H1 (cell line): Measurements from ENCODE around the gene HNRNPK. TPM values are rescaled to one million over a fixed set of nuclear protein-coding genes. Genes with fewer than 3 reads are reported as not detected.
A peak's percentile ranks its signal among the peaks of the same experiment; 100 is the strongest.

Experiments
- CTCF ChIA-PET: fragments of 300-600 bp; sonication (Branson Sonifier 250); formaldehyde crosslinking; loops from one replicate; lab custom pipeline; 2021; ENCODE audit not compliant: partially characterized antibody; lab: Charles Lee
- POLR2A ChIA-PET: fragments of 300-600 bp; sonication (Branson Sonifier 250); formaldehyde crosslinking; loops from one replicate; lab custom pipeline; 2021; ENCODE audit warnings: inconsistent platforms; ENCODE audit not compliant: partially characterized antibody; lab: Charles Lee
- DNase-seq, 2 experiments: peaks; one replicate each; pipeline versions ENCODE4 v3.0.0 to v3.0.0-alpha.2; 2010 to 2022; ENCODE audit warnings: low spot score in 2 of 2, low read depth in 1 of 2, mixed read lengths in 1 of 2
- FAIRE-seq: peaks from 2 replicates; lab custom pipeline; 2011; peaks lifted over from hg19 to GRCh38; lab: Jason Lieb, UNC
- H2AFZ ChIP-seq: 2 replicates; pipeline ENCODE4 v1.8.1; 2012; ENCODE audit warnings: low read length, inconsistent platforms
- H2AK5ac ChIP-seq: 2 replicates; pipeline ENCODE4 v1.6.1; 2013; ENCODE audit warnings: low read depth, low read length
- H2BK120ac ChIP-seq: replicated peaks from 2 replicates; pipeline ENCODE3; 2013; ENCODE audit warnings: low read depth, low read length, inconsistent platforms
- H2BK12ac ChIP-seq: 2 replicates; pipeline ENCODE4 v1.6.1; 2013; ENCODE audit warnings: low read depth, low read length
- H2BK15ac ChIP-seq: 2 replicates; pipeline ENCODE4 v1.6.1; 2013; ENCODE audit warnings: low read length
- H2BK20ac ChIP-seq: 2 replicates; pipeline ENCODE4 v1.6.1; 2013; ENCODE audit warnings: low read length
- H2BK5ac ChIP-seq: 2 replicates; pipeline ENCODE4 v1.6.1; 2013; ENCODE audit warnings: low read depth, low read length
- H3K14ac ChIP-seq: 2 replicates; pipeline ENCODE4 v1.6.1; 2013; ENCODE audit warnings: inconsistent platforms; ENCODE audit not compliant: insufficient read length
- H3K18ac ChIP-seq: 2 replicates; pipeline ENCODE4 v1.6.1; 2013; ENCODE audit warnings: low read length; ENCODE audit errors: extremely low read depth
- H3K23ac ChIP-seq: 2 replicates; pipeline ENCODE4 v1.6.1; 2013; ENCODE audit warnings: inconsistent platforms; ENCODE audit not compliant: insufficient read length
- H3K23me2 ChIP-seq: 2 replicates; pipeline ENCODE4 v1.6.1; 2013; ENCODE audit warnings: low read depth, low read length
- H3K27ac ChIP-seq: 2 replicates; pipeline ENCODE4 v1.6.1; 2011; ENCODE audit warnings: low read depth, low read length, inconsistent platforms
- H3K27me3 ChIP-seq, 4 experiments: replicated peaks in 1 of 4; 1 replicate in 1 of 4; 2 replicates in 3 of 4; pipeline versions ENCODE4 v1.6.1 to v1.8.1; 2011 to 2013; ENCODE audit warnings: low read length in 3 of 4, mild to moderate bottlenecking in 3 of 4, inconsistent platforms in 2 of 4, mixed read lengths in 2 of 4, moderate library complexity in 1 of 4; ENCODE audit not compliant: control insufficient read depth in 3 of 4, insufficient read depth in 3 of 4; ENCODE audit errors: extremely low read depth in 1 of 4
- H3K36me3 ChIP-seq, 4 experiments: 2 replicates each; pipeline versions ENCODE4 v1.6.1 to v1.8.1; 2011 to 2013; ENCODE audit warnings: mild to moderate bottlenecking in 4 of 4, low read length in 3 of 4, moderate library complexity in 2 of 4, control low read depth in 1 of 4, inconsistent platforms in 1 of 4; ENCODE audit not compliant: insufficient read depth in 4 of 4, control insufficient read depth in 2 of 4
- H3K4ac ChIP-seq: replicated peaks from 2 replicates; pipeline ENCODE3; 2013; ENCODE audit warnings: low read length, low read depth, mixed read lengths, inconsistent platforms; ENCODE audit not compliant: insufficient read length
- H3K4me1 ChIP-seq, 4 experiments: replicated peaks in 1 of 4; 1 replicate in 1 of 4; 2 replicates in 3 of 4; pipeline versions ENCODE4 v1.6.1 to v1.8.1; 2011 to 2013; ENCODE audit warnings: low read length in 3 of 4, inconsistent platforms in 2 of 4, mixed read lengths in 1 of 4; ENCODE audit not compliant: insufficient read depth in 4 of 4, control insufficient read depth in 3 of 4
- H3K4me2 ChIP-seq, 2 experiments: 2 replicates each; pipeline versions ENCODE4 v1.6.1 to v1.8.1; 2011 to 2013; ENCODE audit warnings: low read depth in 2 of 2, low read length in 2 of 2, control low read depth in 1 of 2, inconsistent platforms in 1 of 2, mild to moderate bottlenecking in 1 of 2; ENCODE audit not compliant: insufficient read depth in 1 of 2
- H3K4me3 ChIP-seq, 4 experiments: fragments of 200-600, 300-600 bp in 1 of 4; sonication (generic), shearing (Covaris generic), sonication (Bioruptor Twin) in 1 of 4; 2 replicates each; pipeline versions ENCODE4 v1.5.1 to v1.8.1; 2011 to 2016; ENCODE audit warnings: low read length in 4 of 4, low read depth in 3 of 4, control low read depth in 2 of 4, inconsistent platforms in 2 of 4, mild to moderate bottlenecking in 2 of 4, mixed read lengths in 1 of 4, moderate library complexity in 1 of 4; ENCODE audit not compliant: insufficient read depth in 2 of 4; ENCODE audit errors: extremely low read depth in 1 of 4
- H3K56ac ChIP-seq: replicated peaks from 2 replicates; pipeline ENCODE3; 2013; ENCODE audit warnings: low read depth, mild to moderate bottlenecking, mixed read lengths, low read length, inconsistent platforms; ENCODE audit not compliant: insufficient read length
- H3K79me1 ChIP-seq: 2 replicates; pipeline ENCODE4 v1.6.1; 2013; ENCODE audit warnings: low read depth, low read length, control low read depth
- H3K79me2 ChIP-seq, 2 experiments: 2 replicates each; pipeline versions ENCODE4 v1.6.1 to v1.8.1; 2012 to 2013; ENCODE audit warnings: low read length in 2 of 2, mild to moderate bottlenecking in 2 of 2, inconsistent platforms in 1 of 2; ENCODE audit not compliant: insufficient read depth in 2 of 2, control insufficient read depth in 1 of 2
- H3K9ac ChIP-seq, 4 experiments: replicated peaks in 1 of 4; 1 replicate in 1 of 4; 2 replicates in 3 of 4; pipeline versions ENCODE4 v1.6.1 to v1.8.1; 2011 to 2013; ENCODE audit warnings: low read depth in 3 of 4, low read length in 3 of 4, control low read depth in 2 of 4, mild to moderate bottlenecking in 2 of 4, moderate library complexity in 2 of 4, inconsistent platforms in 1 of 4; ENCODE audit errors: extremely low read depth in 1 of 4
- H3K9me3 ChIP-seq, 2 experiments: 2 replicates each; pipeline versions ENCODE4 v1.6.1 to v1.8.1; 2012 to 2013; ENCODE audit warnings: mild to moderate bottlenecking in 2 of 2, moderate library complexity in 2 of 2, control low read depth in 1 of 2, inconsistent platforms in 1 of 2, low read depth in 1 of 2, low read length in 1 of 2, mixed read lengths in 1 of 2; ENCODE audit not compliant: insufficient read depth in 2 of 2
- H4K20me1 ChIP-seq, 2 experiments: replicated peaks in 1 of 2; 2 replicates each; pipeline versions ENCODE3 to v1.8.1; 2011 to 2013; ENCODE audit warnings: inconsistent platforms in 2 of 2, low read length in 2 of 2, mild to moderate bottlenecking in 1 of 2; ENCODE audit not compliant: insufficient read depth in 2 of 2, control insufficient read depth in 1 of 2
- H4K5ac ChIP-seq: 2 replicates; pipeline ENCODE4 v1.6.1; 2013; ENCODE audit warnings: low read length, low read depth, mixed read lengths, inconsistent platforms; ENCODE audit not compliant: insufficient read length
- H4K8ac ChIP-seq: 2 replicates; pipeline ENCODE4 v1.8.0; 2013; ENCODE audit warnings: mild to moderate bottlenecking, moderate library complexity, low read length, inconsistent platforms; ENCODE audit not compliant: insufficient read depth; ENCODE audit errors: extremely low read depth
- H4K91ac ChIP-seq: replicated peaks from 2 replicates; pipeline ENCODE3; 2013; ENCODE audit warnings: low read length, mixed read lengths, inconsistent platforms; ENCODE audit not compliant: insufficient read length
- CEBPB ChIP-seq: IDR thresholded peaks from 2 replicates; pipeline ENCODE4 v1.6.1; 2012; ENCODE audit warnings: low read depth, low read length
- CHD1 ChIP-seq: IDR thresholded peaks from 2 replicates; pipeline ENCODE4 v1.6.1; 2012; ENCODE audit warnings: low read depth, low read length, improper control_type of control experiment
- CTCF ChIP-seq, 3 experiments: IDR thresholded peaks; 1 replicate in 2 of 3; 2 replicates in 1 of 3; pipeline versions ENCODE4 v1.5.1 to v1.6.1; 2011; ENCODE audit warnings: low read length in 3 of 3, mild to moderate bottlenecking in 3 of 3, inconsistent platforms in 2 of 3, low read depth in 1 of 3, moderate library complexity in 1 of 3; ENCODE audit not compliant: insufficient read depth in 1 of 3; ENCODE audit errors: control extremely low read depth in 1 of 3
- KDM4A ChIP-seq: IDR thresholded peaks from one replicate; pipeline ENCODE4 v1.7.1; 2012; ENCODE audit warnings: low read depth, mild to moderate bottlenecking, moderate library complexity, low read length, inconsistent platforms; ENCODE audit not compliant: severe bottlenecking
- RAD21 ChIP-seq, 2 experiments: IDR thresholded peaks in 1 of 2; conservative IDR thresholded peaks in 1 of 2; 2 replicates each; pipeline ENCODE4 v1.6.1; 2011; ENCODE audit warnings: low read depth in 2 of 2, low read length in 2 of 2, improper control_type of control experiment in 1 of 2, inconsistent platforms in 1 of 2, mild to moderate bottlenecking in 1 of 2, moderate library complexity in 1 of 2
- RXRA ChIP-seq: IDR thresholded peaks from 2 replicates; pipeline ENCODE4 v1.6.1; 2011; ENCODE audit warnings: low read depth, mild to moderate bottlenecking, low read length, moderate library complexity; ENCODE audit not compliant: insufficient read depth
- SRF ChIP-seq: IDR thresholded peaks from 2 replicates; pipeline ENCODE4 v1.6.1; 2011; ENCODE audit warnings: mild to moderate bottlenecking, low read depth, low read length, moderate library complexity
- TAF1 ChIP-seq: IDR thresholded peaks from 2 replicates; pipeline ENCODE4 v1.6.1; 2011; ENCODE audit warnings: mild to moderate bottlenecking, low read depth, low read length
- TEAD4 ChIP-seq: IDR thresholded peaks from 2 replicates; pipeline ENCODE4 v1.6.1; 2012; ENCODE audit warnings: low read depth, low read length, inconsistent platforms, mixed read lengths
- WGBS, 2 experiments: shearing (Covaris generic) in 1 of 2; methylation state at CpG; one replicate each; pipeline versions ENCODE4 v1.1.6 to v1.1.7; 2013 to 2015; ENCODE audit warnings: low lambda C conversion rate in 2 of 2, mixed read lengths in 2 of 2, inconsistent platforms in 1 of 2, low coverage in 1 of 2, missing lambda C conversion rate in 1 of 2; ENCODE audit not compliant: insufficient replicate concordance in 2 of 2, insufficient coverage in 1 of 2, insufficient read length in 1 of 2; ENCODE audit errors: extremely low coverage in 1 of 2, missing lambda C conversion rate in 1 of 2; 5-methylcytosine and 5-hydroxymethylcytosine counted together
- polyA plus RNA-seq, 7 experiments: library from polyadenylated mRNA; depleted of rRNA in 3 of 7; stranded (reverse) in 5 of 7; unstranded in 2 of 7; fragments of >200 nt in 5 of 7; fragments of 200-250 nt in 2 of 7; gene quantifications; 1 replicate in 5 of 7; 2 replicates in 1 of 7; 4 replicates in 1 of 7; pipeline versions ENCODE4 v1.2.1 to v1.2.3, GENCODE V29; 2011 to 2013; ENCODE audit warnings: missing spikeins in 2 of 7, mixed read lengths in 2 of 7
- total RNA-seq: library from RNA; stranded (reverse); fragmentation: NEBNext Ultra II Directional; extraction: Animal tissue kit (Norgen Biotek cat#: 25700); gene quantifications from 2 replicates; pipeline ENCODE4 v1.2.1, GENCODE V29; 2021

HNRNPK gene
- total and polyA plus RNA-seq, 2 of the 8 experiments (the other 6 are each of a cell fraction or from before 2014, with no cell fraction given), result 414 to 887 TPM

GRCh38 chr9:83937861-83938455, 42.1 kb downstream of the HNRNPK start:
- H3K79me1 ChIP-seq, result no peaks in the 10 kb centered on the region
- 0 out of 2 replicates have a peak, but pooled peaks have one; percentile 39 for TF ChIP-seq CEBPB
- no peak for TF ChIP-seq KDM4A
- TF ChIP-seq RAD21 (IDR thresholded peaks at IDR 0.05 in 1 of 2, conservative IDR thresholded peaks at IDR 0.05 in 1 of 2; ENCODE audit: low read depth in 2 of 2, low read length in 2 of 2), result peak; percentile 85 to 94
- TF ChIP-seq RXRA, result no peak
- no peak for TF ChIP-seq TAF1
- peak; percentile 29; the same call in 1 of the 2 replicates for TF ChIP-seq TEAD4
- no peak for TF ChIP-seq SRF
- peak in 2 of 3 experiments; percentile 66 to 72; a peak in 3 of 4 replicates for TF ChIP-seq CTCF (IDR thresholded peaks at IDR 0.05; ENCODE audit: control extremely low read depth in 1 of 3, insufficient read depth in 1 of 3, low read depth in 1 of 3, low read length in 3 of 3)
- TF ChIP-seq CHD1, result no peak
- DNase-seq (peak in 1 of 2 experiments; percentile 47), FAIRE-seq (peak; percentile 78)
- H3K56ac ChIP-seq, result no peak overlapping the region
- H3K27me3 ChIP-seq, result no peaks in the 10 kb centered on the region
- H3K4me2 ChIP-seq, result no peak overlapping the region
- no peak overlapping the region for H2AFZ ChIP-seq
- H3K9ac ChIP-seq, result no peak overlapping the region
- H2BK120ac ChIP-seq, result no peak overlapping the region
- H2AK5ac ChIP-seq, result no peak overlapping the region
- H3K4ac ChIP-seq, result no peak overlapping the region
- H4K20me1 ChIP-seq, result no peaks in the 10 kb centered on the region
- H3K23me2 ChIP-seq, result no peaks in the 10 kb centered on the region
- no peaks in the 10 kb centered on the region for H3K79me2 ChIP-seq
- 0 out of 2 replicates have a peak overlapping the region, but pooled peaks have one; percentile 4 for H2BK12ac ChIP-seq
- H3K36me3 ChIP-seq, result no peaks in the 10 kb centered on the region
- no peak overlapping the region for H3K23ac ChIP-seq
- ChIA-PET CTCF (interaction anchor here (0.7 to 2.0 kb wide), 21 partner anchors 9 to 385 kb away, joined by 3 to 17 read pairs (median 4); no protein-coding TSS in a partner anchor), POLR2A (interaction anchor here (0.9 to 1.3 kb wide), 3 partner anchors 17 to 377 kb away, joined by 3 to 10 read pairs (median 3); partner anchors contain the start of genes HNRNPK, KIF27 and RMI1)
- no peak overlapping the region for H3K14ac ChIP-seq
- H3K27ac ChIP-seq, result no peak overlapping the region
- no peak overlapping the region for H3K18ac ChIP-seq
- H4K5ac ChIP-seq, result no peak overlapping the region
- no peak overlapping the region for H4K91ac ChIP-seq
- H3K9me3 ChIP-seq, result no peaks in the 10 kb centered on the region
- H2BK15ac ChIP-seq, result no peak overlapping the region
- H2BK5ac ChIP-seq, result no peak overlapping the region
- H4K8ac ChIP-seq, result no peak overlapping the region
- no peak overlapping the region for H3K4me3 ChIP-seq
- 32% methylated on average over 1 of the region's 1 CpG; no CpG with 5 or more reads in 1 of the 2 experiments for WGBS, 2 experiments
- peaks cover 0 to 6% (median 2%) of the 10 kb centered on the region in 4 experiments; a peak in 4 of 7 replicates for H3K4me1 ChIP-seq
- no peak overlapping the region for H2BK20ac ChIP-seq
